ENCODE data around the gene HGFAC.

Gene HGFAC

GRCh38 chr4:3483471-3483921 lies 41.7 kb downstream of the HGFAC start:
- H3K4me3 ChIP-seq (ENCODE audit: low read depth, low read length): no peak overlapping the region
- POLR2A ChIA-PET: no interaction called here
- TF ChIP-seq CTCF (IDR thresholded peaks at IDR 0.05; ENCODE audit: insufficient read depth, low read length, missing control alignments): no peak
- DNase-seq (ENCODE audit: low read depth, low spot score): no peak
- CTCF ChIA-PET: interaction anchor here (1.0 kb wide), 1 partner anchor 338 kb away, joined by 3 read pairs; no protein-coding TSS in a partner anchor

GRCh38 chr4:3484057-3484973 lies 42.5 kb downstream of the HGFAC start:
- CTCF ChIA-PET: interaction anchor here (0.8 to 2.1 kb wide), 4 partner anchors 14 to 339 kb away, joined by 3 to 5 read pairs (median 3); no protein-coding TSS in a partner anchor
- no peak for DNase-seq (ENCODE audit: low read depth, low spot score)
- POLR2A ChIA-PET: no interaction called here
- TF ChIP-seq CTCF (IDR thresholded peaks at IDR 0.05; ENCODE audit: insufficient read depth, low read length, missing control alignments): no peak
- no peak overlapping the region for H3K4me3 ChIP-seq (ENCODE audit: low read depth, low read length)

- ChIA-PET POLR2A (no interaction called here), CTCF (interaction anchor here (0.8 to 2.1 kb wide), 3 partner anchors 15 to 139 kb away, joined by 3 to 5 read pairs (median 3); no protein-coding TSS in a partner anchor)
- TF ChIP-seq CTCF (IDR thresholded peaks at IDR 0.05; ENCODE audit: insufficient read depth, low read length, missing control alignments): no peak
These were observed 43.4 kb downstream of the HGFAC start for GRCh38 chr4:3485011-3485791.

GRCh38 chr4:3485886-3486540 lies 44.2 kb downstream of the HGFAC start:
- DNase-seq (ENCODE audit: low read depth, low spot score): no peak
- H3K4me3 ChIP-seq (ENCODE audit: low read depth, low read length): no peak overlapping the region
- no peak for TF ChIP-seq CTCF (IDR thresholded peaks at IDR 0.05; ENCODE audit: insufficient read depth, low read length, missing control alignments)
- ChIA-PET CTCF (interaction anchor here (1.0 to 2.1 kb wide), 2 partner anchors 16 to 140 kb away, joined by 3 to 5 read pairs; no protein-coding TSS in a partner anchor), POLR2A (no interaction called here)

More at GRCh38 chr4:3485011-3485791, 43.4 kb downstream of the HGFAC start:
- no peak for DNase-seq (ENCODE audit: low read depth, low spot score)
- no peak overlapping the region for H3K4me3 ChIP-seq (ENCODE audit: low read depth, low read length)

GRCh38 chr4:3486541-3487540 lies 45.1 kb downstream of the HGFAC start:
- TF ChIP-seq CTCF (IDR thresholded peaks at IDR 0.05; ENCODE audit: insufficient read depth, low read length, missing control alignments): no peak
- CTCF ChIA-PET: interaction anchor here (1.0 kb wide), 1 partner anchor 17 kb away, joined by 3 read pairs; no protein-coding TSS in a partner anchor
- DNase-seq (ENCODE audit: low read depth, low spot score): no peak
- POLR2A ChIA-PET: no interaction called here
- H3K4me3 ChIP-seq (ENCODE audit: low read depth, low read length): no peak overlapping the region

Data from AG04449 (cell line).